Activated naive CD8-positive, alpha-beta T cell (primary cell): ENCODE data around the gene MEIS1.

Experiments used
- H3K27ac Mint-ChIP-seq: one replicate; pipeline ENCODE4 v1.8.0; 2021; ENCODE audit warnings: mixed read lengths
- H3K27me3 Mint-ChIP-seq: one replicate; pipeline ENCODE4 v1.8.0; 2021; ENCODE audit warnings: mixed read lengths
- H3K36me3 Mint-ChIP-seq: one replicate; pipeline ENCODE4 v1.8.0; 2021; ENCODE audit warnings: mixed read lengths
- H3K4me1 Mint-ChIP-seq: one replicate; pipeline ENCODE4 v1.8.0; 2021; ENCODE audit warnings: low read depth, mixed read lengths
- H3K4me3 Mint-ChIP-seq: one replicate; pipeline ENCODE4 v1.8.0; 2021; ENCODE audit warnings: mild to moderate bottlenecking, mixed read lengths
- H3K9me3 Mint-ChIP-seq: one replicate; pipeline ENCODE4 v1.8.0; 2021; ENCODE audit warnings: low read depth, mixed read lengths

Gene MEIS1

GRCh38 chr2:66495788-66496640 lies 61.1 kb downstream of the MEIS1 start:
- peaks cover 2% of the 10 kb centered on the region for H3K27me3 Mint-ChIP-seq
- H3K4me1 Mint-ChIP-seq, result no peaks in the 10 kb centered on the region
- no peak overlapping the region for H3K27ac Mint-ChIP-seq
- no peaks in the 10 kb centered on the region for H3K9me3 Mint-ChIP-seq
- H3K36me3 Mint-ChIP-seq, result no peaks in the 10 kb centered on the region
- no peak overlapping the region for H3K4me3 Mint-ChIP-seq

GRCh38 chr2:66496670-66497420 lies 61.9 kb downstream of the MEIS1 start:
- Mint-ChIP-seq H3K9me3 (no peaks in the 10 kb centered on the region), H3K4me1 (no peaks in the 10 kb centered on the region), H3K27me3 (peaks cover 2% of the 10 kb centered on the region), H3K27ac (no peak overlapping the region), H3K4me3 (no peak overlapping the region), H3K36me3 (no peaks in the 10 kb centered on the region)

- Mint-ChIP-seq H3K9me3 (no peaks in the 10 kb centered on the region), H3K4me3 (no peak overlapping the region), H3K4me1 (no peaks in the 10 kb centered on the region), H3K27ac (no peak overlapping the region), H3K36me3 (no peaks in the 10 kb centered on the region), H3K27me3 (peaks cover 2% of the 10 kb centered on the region)
Observed at GRCh38 chr2:66497431-66498288, 62.7 kb downstream of the MEIS1 start.

GRCh38 chr2:66498289-66498975 lies 63.5 kb downstream of the MEIS1 start:
- H3K27ac Mint-ChIP-seq, result no peak overlapping the region
- H3K4me1 Mint-ChIP-seq, result no peaks in the 10 kb centered on the region

GRCh38 chr2:66501267-66501666 lies 66.3 kb downstream of the MEIS1 start:
- Mint-ChIP-seq H3K9me3 (no peaks in the 10 kb centered on the region), H3K27me3 (peaks cover 2% of the 10 kb centered on the region), H3K36me3 (no peaks in the 10 kb centered on the region), H3K27ac (no peak overlapping the region), H3K4me1 (no peaks in the 10 kb centered on the region), H3K4me3 (no peak overlapping the region)

More at GRCh38 chr2:66498289-66498975, 63.5 kb downstream of the MEIS1 start:
- Mint-ChIP-seq H3K4me3 (no peak overlapping the region), H3K36me3 (no peaks in the 10 kb centered on the region), H3K9me3 (no peaks in the 10 kb centered on the region), H3K27me3 (peaks cover 2% of the 10 kb centered on the region)

- no peak overlapping the region for H3K4me3 Mint-ChIP-seq
- no peaks in the 10 kb centered on the region for H3K9me3 Mint-ChIP-seq
Observed at GRCh38 chr2:66506265-66506664, 71.3 kb downstream of the MEIS1 start.

GRCh38 chr2:66507673-66508201 lies 72.8 kb downstream of the MEIS1 start:
- H3K4me1 Mint-ChIP-seq, result no peaks in the 10 kb centered on the region
- no peak overlapping the region for H3K4me3 Mint-ChIP-seq
- peaks cover 4% of the 10 kb centered on the region for H3K27me3 Mint-ChIP-seq
- H3K9me3 Mint-ChIP-seq, result no peaks in the 10 kb centered on the region
- no peak overlapping the region for H3K27ac Mint-ChIP-seq
- no peaks in the 10 kb centered on the region for H3K36me3 Mint-ChIP-seq

More at GRCh38 chr2:66506265-66506664, 71.3 kb downstream of the MEIS1 start:
- Mint-ChIP-seq H3K27ac (no peak overlapping the region), H3K27me3 (peaks cover 4% of the 10 kb centered on the region), H3K36me3 (no peaks in the 10 kb centered on the region), H3K4me1 (no peaks in the 10 kb centered on the region)

- no peaks in the 10 kb centered on the region for H3K4me1 Mint-ChIP-seq
- H3K4me3 Mint-ChIP-seq, result no peak overlapping the region
- no peaks in the 10 kb centered on the region for H3K36me3 Mint-ChIP-seq
- H3K27me3 Mint-ChIP-seq, result peaks cover 4% of the 10 kb centered on the region
- H3K9me3 Mint-ChIP-seq, result no peaks in the 10 kb centered on the region
- no peak overlapping the region for H3K27ac Mint-ChIP-seq
Observed at GRCh38 chr2:66508484-66509071, 73.7 kb downstream of the MEIS1 start.

GRCh38 chr2:66509326-66509811 lies 74.4 kb downstream of the MEIS1 start:
- Mint-ChIP-seq H3K4me3 (no peak overlapping the region), H3K27ac (no peak overlapping the region), H3K9me3 (no peaks in the 10 kb centered on the region), H3K27me3 (peaks cover 4% of the 10 kb centered on the region), H3K36me3 (no peaks in the 10 kb centered on the region), H3K4me1 (no peaks in the 10 kb centered on the region)

GRCh38 chr2:66512626-66513025 lies 77.7 kb downstream of the MEIS1 start:
- Mint-ChIP-seq H3K36me3 (no peaks in the 10 kb centered on the region), H3K4me1 (no peaks in the 10 kb centered on the region), H3K4me3 (no peak overlapping the region), H3K27me3 (no peaks in the 10 kb centered on the region), H3K27ac (no peak overlapping the region), H3K9me3 (no peaks in the 10 kb centered on the region)

- no peak overlapping the region for H3K4me3 Mint-ChIP-seq
- no peaks in the 10 kb centered on the region for H3K9me3 Mint-ChIP-seq
- H3K27ac Mint-ChIP-seq, result no peak overlapping the region
- H3K36me3 Mint-ChIP-seq, result no peaks in the 10 kb centered on the region
- no peaks in the 10 kb centered on the region for H3K4me1 Mint-ChIP-seq
- H3K27me3 Mint-ChIP-seq, result no peaks in the 10 kb centered on the region
Observed at GRCh38 chr2:66515743-66516142, 80.8 kb downstream of the MEIS1 start.

- Mint-ChIP-seq H3K9me3 (no peaks in the 10 kb centered on the region), H3K4me3 (no peak overlapping the region), H3K27ac (no peak overlapping the region), H3K4me1 (no peaks in the 10 kb centered on the region), H3K27me3 (no peaks in the 10 kb centered on the region), H3K36me3 (no peaks in the 10 kb centered on the region)
Observed at GRCh38 chr2:66516499-66516898, 81.6 kb downstream of the MEIS1 start.

- Mint-ChIP-seq H3K27me3 (no peaks in the 10 kb centered on the region), H3K4me3 (no peak overlapping the region), H3K9me3 (no peaks in the 10 kb centered on the region), H3K4me1 (no peaks in the 10 kb centered on the region), H3K36me3 (no peaks in the 10 kb centered on the region), H3K27ac (no peak overlapping the region)
Observed at GRCh38 chr2:66517772-66518171, 82.8 kb downstream of the MEIS1 start.
